ENCODE results near the gene USP47.

DNA sequence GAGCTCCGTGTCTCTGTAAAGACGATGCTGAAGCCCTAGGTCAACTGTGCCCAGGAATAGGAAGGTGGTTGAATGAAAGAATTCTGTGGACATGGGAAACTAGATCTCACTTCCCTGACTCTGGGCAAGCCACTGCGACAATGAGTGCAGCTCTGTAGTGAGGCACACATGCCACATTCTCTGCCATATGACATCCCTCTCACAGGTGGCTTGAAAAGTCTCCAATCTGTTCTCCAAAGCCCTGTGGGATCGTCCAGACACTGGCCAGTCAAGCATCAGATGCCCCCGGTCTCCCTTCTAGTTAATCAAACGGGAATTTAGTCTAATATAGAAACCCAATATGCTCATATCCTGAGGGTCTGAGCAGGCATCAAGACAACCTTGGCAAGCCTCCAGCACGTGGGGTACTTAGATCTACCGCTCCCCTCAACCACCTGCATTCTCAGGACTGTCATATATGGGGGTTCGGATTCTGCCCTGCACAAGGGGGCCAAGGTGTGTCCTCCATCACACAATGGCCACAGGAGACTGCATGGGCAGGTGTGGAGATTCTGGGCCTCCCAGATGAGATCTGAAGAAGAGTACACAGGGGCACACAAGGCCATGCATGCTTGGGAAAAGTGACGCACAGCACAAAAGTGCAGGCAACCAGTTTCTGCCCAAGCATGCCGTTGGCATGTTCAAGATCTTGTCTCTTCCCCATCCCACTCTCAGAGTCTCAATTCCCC, 154.7 kb downstream of the USP47 start:
- TF ChIP-seq, protein P1, sequence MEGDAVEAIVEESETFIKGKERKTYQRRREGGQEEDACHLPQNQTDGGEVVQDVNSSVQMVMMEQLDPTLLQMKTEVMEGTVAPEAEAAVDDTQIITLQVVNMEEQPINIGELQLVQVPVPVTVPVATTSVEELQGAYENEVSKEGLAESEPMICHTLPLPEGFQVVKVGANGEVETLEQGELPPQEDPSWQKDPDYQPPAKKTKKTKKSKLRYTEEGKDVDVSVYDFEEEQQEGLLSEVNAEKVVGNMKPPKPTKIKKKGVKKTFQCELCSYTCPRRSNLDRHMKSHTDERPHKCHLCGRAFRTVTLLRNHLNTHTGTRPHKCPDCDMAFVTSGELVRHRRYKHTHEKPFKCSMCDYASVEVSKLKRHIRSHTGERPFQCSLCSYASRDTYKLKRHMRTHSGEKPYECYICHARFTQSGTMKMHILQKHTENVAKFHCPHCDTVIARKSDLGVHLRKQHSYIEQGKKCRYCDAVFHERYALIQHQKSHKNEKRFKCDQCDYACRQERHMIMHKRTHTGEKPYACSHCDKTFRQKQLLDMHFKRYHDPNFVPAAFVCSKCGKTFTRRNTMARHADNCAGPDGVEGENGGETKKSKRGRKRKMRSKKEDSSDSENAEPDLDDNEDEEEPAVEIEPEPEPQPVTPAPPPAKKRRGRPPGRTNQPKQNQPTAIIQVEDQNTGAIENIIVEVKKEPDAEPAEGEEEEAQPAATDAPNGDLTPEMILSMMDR (IDR thresholded peaks at IDR 0.05 in 4 of 5, conservative IDR thresholded peaks at IDR 0.05 in 1 of 5), result no peak
- no peak for TF ChIP-seq POLR2A (IDR thresholded peaks at IDR 0.05)

Measured in gastrocnemius medialis (tissue), 4 donors.